ENCODE measurements around the gene SMIM15. TPM values are rescaled to one million over a fixed set of nuclear protein-coding genes. Genes with fewer than 3 reads are reported as not detected.

SMIM15 gene
- total and polyA plus RNA-seq, 5 donors from 2014 or later: 15.9 to 73.1 (median 44.1) TPM

DNA sequence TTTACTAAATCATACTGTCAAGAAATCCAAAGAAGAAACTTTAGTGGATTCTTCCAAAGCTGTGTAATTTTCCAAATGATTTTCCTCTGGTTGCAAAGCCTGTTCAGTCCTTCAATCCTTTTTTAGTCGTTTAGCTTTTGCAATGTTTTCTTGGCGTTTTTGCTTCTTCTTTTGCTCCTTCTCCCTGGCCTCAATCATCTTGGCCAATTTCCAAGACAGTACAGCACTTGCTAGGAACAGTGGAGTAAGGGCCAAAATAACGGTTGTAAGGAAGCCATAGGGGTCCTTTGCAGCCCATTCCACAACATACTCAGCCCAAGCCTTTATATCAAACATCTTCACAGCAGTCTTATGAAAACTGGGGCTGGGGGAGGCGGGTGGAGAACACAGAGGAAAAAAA, 2.4 kb downstream of the SMIM15 start:
- no peak overlapping the region for H3K4me3 ChIP-seq (ENCODE audit: low read depth, low read length)
- peaks cover 26 to 54% (median 43%) of the 10 kb centered on the region in 4 donors for H3K4me1 Mint-ChIP-seq
- H3K4me1 ChIP-seq (ENCODE audit: control insufficient read depth, insufficient read depth, low read length, poor library complexity, severe bottlenecking): peaks cover 21% of the 10 kb centered on the region
- H3K36me3 Mint-ChIP-seq: peaks cover 37% of the 10 kb centered on the region
- no peak for ATAC-seq (ENCODE audit: low read depth in 2 of 2)
- H3K27me3 Mint-ChIP-seq: no peaks in the 10 kb centered on the region
- no peaks in the 10 kb centered on the region for H3K27me3 ChIP-seq (ENCODE audit: control insufficient read depth, insufficient read depth, low read length)
- H3K4me3 Mint-ChIP-seq: peak overlapping the region in 3 of 4 donors; percentile 64 to 83 (median 70)
- H3K9me3 ChIP-seq (ENCODE audit: control insufficient read depth in 2 of 2, low read length in 2 of 2): peaks cover 0 to 5% of the 10 kb centered on the region in 2 experiments
- H3K27ac ChIP-seq (ENCODE audit: insufficient read depth, low read length, poor library complexity, severe bottlenecking): no peak overlapping the region
- no peak overlapping the region for H3K27ac Mint-ChIP-seq
- H3K9me3 Mint-ChIP-seq: peaks cover 0 to 9% (median 6%) of the 10 kb centered on the region in 7 donors
- peaks cover 33% of the 10 kb centered on the region for H3K36me3 ChIP-seq (ENCODE audit: control insufficient read depth, insufficient read depth, low read length)
- no peak for DNase-seq

- H3K27ac Mint-ChIP-seq: no peak overlapping the region
- Histone ChIP-seq H3K27me3 (ENCODE audit: control insufficient read depth, insufficient read depth, low read length) (no peaks in the 10 kb centered on the region), H3K4me3 (ENCODE audit: low read depth, low read length) (no peak overlapping the region), H3K27ac (ENCODE audit: insufficient read depth, low read length, poor library complexity, severe bottlenecking) (no peak overlapping the region), H3K9me3 (ENCODE audit: control insufficient read depth in 2 of 2, low read length in 2 of 2) (peaks cover 0 to 5% of the 10 kb centered on the region in 2 experiments), H3K36me3 (ENCODE audit: control insufficient read depth, insufficient read depth, low read length) (peaks cover 33% of the 10 kb centered on the region), H3K4me1 (ENCODE audit: control insufficient read depth, insufficient read depth, low read length, poor library complexity, severe bottlenecking) (peaks cover 21% of the 10 kb centered on the region)
- peaks cover 39% of the 10 kb centered on the region for H3K36me3 Mint-ChIP-seq
- DNase-seq (no peak), ATAC-seq (ENCODE audit: low read depth in 2 of 2) (no peak)
- H3K9me3 Mint-ChIP-seq: peaks cover 0 to 15% (median 5%) of the 10 kb centered on the region in 7 donors
- peaks cover 23 to 54% (median 43%) of the 10 kb centered on the region in 4 donors for H3K4me1 Mint-ChIP-seq
- peak overlapping the region in 2 of 4 donors; percentile 32 to 83 for H3K4me3 Mint-ChIP-seq
- H3K27me3 Mint-ChIP-seq: no peaks in the 10 kb centered on the region
These were observed 3.2 kb downstream of the SMIM15 start for GRCh38 chr5:61159070-61159469.

DNA sequence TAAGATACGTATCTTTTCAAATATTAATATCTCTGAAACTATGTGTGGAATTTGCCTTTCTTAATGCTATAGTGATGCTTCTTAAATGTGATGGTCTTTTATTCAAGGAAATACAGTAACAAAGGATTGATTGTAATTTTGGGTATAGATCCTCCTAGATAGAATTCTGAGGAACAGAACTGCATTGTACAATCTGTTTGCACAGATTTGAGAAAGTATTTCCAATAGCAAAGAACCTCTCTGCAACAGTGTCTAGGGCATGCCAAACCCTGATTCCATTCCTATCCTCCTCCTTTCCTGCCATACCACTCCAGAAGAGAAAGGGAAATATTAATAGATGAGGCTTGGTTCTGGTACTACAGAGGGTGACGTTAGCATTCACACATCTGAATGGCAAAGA, 10.4 kb downstream of the SMIM15 start:
- Mint-ChIP-seq H3K27me3 (no peaks in the 10 kb centered on the region), H3K9me3 (peaks cover 0 to 25% (median 6%) of the 10 kb centered on the region in 7 donors), H3K36me3 (peaks cover 19% of the 10 kb centered on the region), H3K4me1 (peaks cover 0 to 3% (median 0%) of the 10 kb centered on the region in 4 donors), H3K27ac (no peak overlapping the region), H3K4me3 (no peak overlapping the region)
- no peak overlapping the region for H3K4me3 ChIP-seq (ENCODE audit: low read depth, low read length)
- no peaks in the 10 kb centered on the region for H3K27me3 ChIP-seq (ENCODE audit: control insufficient read depth, insufficient read depth, low read length)
- H3K4me1 ChIP-seq (ENCODE audit: control insufficient read depth, insufficient read depth, low read length, poor library complexity, severe bottlenecking): no peaks in the 10 kb centered on the region
- ATAC-seq (ENCODE audit: low read depth in 2 of 2) (no peak), DNase-seq (no peak)
- no peak overlapping the region for H3K27ac ChIP-seq (ENCODE audit: insufficient read depth, low read length, poor library complexity, severe bottlenecking)
- no peaks in the 10 kb centered on the region for H3K36me3 ChIP-seq (ENCODE audit: control insufficient read depth, insufficient read depth, low read length)
- peaks cover 0 to 6% of the 10 kb centered on the region in 2 experiments for H3K9me3 ChIP-seq (ENCODE audit: control insufficient read depth in 2 of 2, low read length in 2 of 2)

DNA sequence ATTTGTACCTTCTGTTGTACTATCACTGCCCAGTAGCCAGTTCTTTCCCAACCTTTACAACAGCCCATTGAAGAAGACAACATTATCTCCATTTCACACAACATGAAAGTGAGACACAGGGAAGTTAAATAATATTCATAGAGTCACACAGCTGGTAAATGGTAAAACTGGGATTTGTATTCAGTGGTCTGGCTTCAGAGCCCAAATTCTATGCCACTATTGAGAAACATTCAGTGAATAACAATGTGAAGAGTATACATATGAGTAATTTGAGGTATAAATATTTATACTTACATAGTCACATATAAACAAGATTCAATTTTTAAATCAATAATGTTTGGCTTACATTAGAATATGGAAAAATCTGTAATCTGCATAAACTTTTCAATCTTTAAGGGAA, 13.8 kb downstream of the SMIM15 start:
- Mint-ChIP-seq H3K4me3 (no peak overlapping the region), H3K27me3 (no peaks in the 10 kb centered on the region), H3K4me1 (peaks cover 0 to 3% (median under 1%) of the 10 kb centered on the region in 4 donors), H3K36me3 (peaks cover 12% of the 10 kb centered on the region), H3K27ac (no peak overlapping the region), H3K9me3 (peaks cover 0 to 13% (median 1%) of the 10 kb centered on the region in 7 donors)
- Histone ChIP-seq H3K27ac (ENCODE audit: insufficient read depth, low read length, poor library complexity, severe bottlenecking) (no peak overlapping the region), H3K9me3 (ENCODE audit: control insufficient read depth in 2 of 2, low read length in 2 of 2) (peaks cover 0 to 2% of the 10 kb centered on the region in 2 experiments), H3K4me1 (ENCODE audit: control insufficient read depth, insufficient read depth, low read length, poor library complexity, severe bottlenecking) (no peaks in the 10 kb centered on the region), H3K27me3 (ENCODE audit: control insufficient read depth, insufficient read depth, low read length) (no peaks in the 10 kb centered on the region), H3K4me3 (ENCODE audit: low read depth, low read length) (no peak overlapping the region), H3K36me3 (ENCODE audit: control insufficient read depth, insufficient read depth, low read length) (no peaks in the 10 kb centered on the region)
- ATAC-seq (ENCODE audit: low read depth in 2 of 2) (no peak), DNase-seq (no peak)

DNA sequence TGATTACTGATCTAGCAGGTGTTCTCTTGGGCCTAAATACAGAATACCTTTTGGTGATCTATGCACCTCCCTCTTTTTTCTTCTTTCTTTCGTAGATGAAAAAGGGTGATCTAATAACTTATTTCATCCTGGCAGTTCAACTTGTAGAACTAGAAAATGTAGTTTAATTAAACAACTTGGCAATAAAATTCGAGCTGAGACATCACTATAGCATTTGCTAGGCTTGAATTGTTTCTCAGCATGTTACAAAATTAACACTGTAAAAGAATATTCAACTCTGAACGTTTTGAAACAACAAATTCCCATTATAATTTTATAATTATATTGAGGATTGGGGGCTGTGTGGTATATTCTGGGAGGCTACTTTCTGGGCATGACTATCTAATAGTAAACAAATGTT, 19.5 kb downstream of the SMIM15 start:
- H3K4me1 Mint-ChIP-seq: peaks cover 0 to 1% (median 0%) of the 10 kb centered on the region in 4 donors
- no peak overlapping the region for H3K27ac Mint-ChIP-seq
- Histone ChIP-seq H3K36me3 (ENCODE audit: control insufficient read depth, insufficient read depth, low read length) (no peaks in the 10 kb centered on the region), H3K27ac (ENCODE audit: insufficient read depth, low read length, poor library complexity, severe bottlenecking) (no peak overlapping the region), H3K9me3 (ENCODE audit: control insufficient read depth in 2 of 2, low read length in 2 of 2) (no peaks in the 10 kb centered on the region), H3K27me3 (ENCODE audit: control insufficient read depth, insufficient read depth, low read length) (no peaks in the 10 kb centered on the region), H3K4me1 (ENCODE audit: control insufficient read depth, insufficient read depth, low read length, poor library complexity, severe bottlenecking) (no peaks in the 10 kb centered on the region), H3K4me3 (ENCODE audit: low read depth, low read length) (no peak overlapping the region)
- no peak for ATAC-seq (ENCODE audit: low read depth in 2 of 2)
- H3K27me3 Mint-ChIP-seq: no peaks in the 10 kb centered on the region
- H3K36me3 Mint-ChIP-seq: peaks cover 5% of the 10 kb centered on the region
- H3K4me3 Mint-ChIP-seq: no peak overlapping the region
- DNase-seq: no peak
- H3K9me3 Mint-ChIP-seq: peaks cover 0 to 9% (median 0%) of the 10 kb centered on the region in 7 donors

DNA sequence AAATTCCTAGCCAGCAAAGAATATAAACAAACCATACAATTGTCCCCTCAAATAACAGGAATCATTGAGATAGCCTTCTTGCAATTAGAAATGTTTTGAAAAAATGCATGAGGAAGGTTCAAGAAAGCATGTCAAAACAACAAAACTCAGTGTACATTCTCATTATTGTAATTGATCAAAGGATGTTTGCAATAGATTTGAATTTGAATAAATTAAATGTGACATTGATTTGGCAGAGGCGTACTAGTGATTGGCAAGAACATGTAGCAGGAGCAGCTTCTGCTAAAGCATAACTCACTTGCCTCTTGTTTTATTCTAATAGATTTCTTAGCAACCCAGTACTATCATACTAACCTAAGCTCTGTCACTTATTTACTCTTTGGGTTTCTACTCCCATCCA, 19.9 kb downstream of the SMIM15 start:
- ATAC-seq (ENCODE audit: low read depth in 2 of 2): no peak
- H3K4me3 ChIP-seq (ENCODE audit: low read depth, low read length): no peak overlapping the region
- H3K36me3 ChIP-seq (ENCODE audit: control insufficient read depth, insufficient read depth, low read length): no peaks in the 10 kb centered on the region
- Mint-ChIP-seq H3K27ac (no peak overlapping the region), H3K36me3 (peaks cover 5% of the 10 kb centered on the region), H3K4me3 (no peak overlapping the region), H3K4me1 (peaks cover 0 to 2% (median under 1%) of the 10 kb centered on the region in 4 donors), H3K27me3 (no peaks in the 10 kb centered on the region), H3K9me3 (peaks cover 0 to 9% (median 0%) of the 10 kb centered on the region in 7 donors)
- no peak overlapping the region for H3K27ac ChIP-seq (ENCODE audit: insufficient read depth, low read length, poor library complexity, severe bottlenecking)
- no peak for DNase-seq
- H3K27me3 ChIP-seq (ENCODE audit: control insufficient read depth, insufficient read depth, low read length): no peaks in the 10 kb centered on the region
- H3K9me3 ChIP-seq (ENCODE audit: control insufficient read depth in 2 of 2, low read length in 2 of 2): no peaks in the 10 kb centered on the region
- no peaks in the 10 kb centered on the region for H3K4me1 ChIP-seq (ENCODE audit: control insufficient read depth, insufficient read depth, low read length, poor library complexity, severe bottlenecking)

DNA sequence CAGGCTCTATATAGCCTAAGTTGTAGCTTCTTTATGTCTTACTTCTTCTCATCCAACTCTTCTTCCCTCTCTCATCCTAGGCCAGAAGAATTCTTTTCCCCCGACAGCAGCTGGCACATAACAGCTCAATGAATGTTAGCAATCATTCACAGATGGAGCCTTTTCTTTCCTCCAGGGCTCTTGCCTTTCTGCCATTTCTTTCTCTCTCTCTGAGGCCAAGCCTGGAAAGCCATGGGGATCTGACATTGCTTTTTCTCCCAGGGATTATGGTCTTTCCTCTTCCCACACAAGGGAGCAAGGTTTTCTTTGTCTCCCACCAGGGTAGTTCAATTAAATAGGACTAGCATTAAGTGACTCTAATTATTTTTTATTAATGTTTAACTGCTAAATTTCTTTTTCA, 20.5 kb downstream of the SMIM15 start:
- H3K27me3 Mint-ChIP-seq: no peaks in the 10 kb centered on the region
- no peak for DNase-seq
- Histone ChIP-seq H3K4me3 (ENCODE audit: low read depth, low read length) (no peak overlapping the region), H3K9me3 (ENCODE audit: control insufficient read depth in 2 of 2, low read length in 2 of 2) (no peaks in the 10 kb centered on the region), H3K4me1 (ENCODE audit: control insufficient read depth, insufficient read depth, low read length, poor library complexity, severe bottlenecking) (no peaks in the 10 kb centered on the region), H3K27me3 (ENCODE audit: control insufficient read depth, insufficient read depth, low read length) (no peaks in the 10 kb centered on the region), H3K36me3 (ENCODE audit: control insufficient read depth, insufficient read depth, low read length) (no peaks in the 10 kb centered on the region), H3K27ac (ENCODE audit: insufficient read depth, low read length, poor library complexity, severe bottlenecking) (no peak overlapping the region)
- peaks cover 0 to 8% (median 0%) of the 10 kb centered on the region in 7 donors for H3K9me3 Mint-ChIP-seq
- no peak for ATAC-seq (ENCODE audit: low read depth in 2 of 2)
- H3K36me3 Mint-ChIP-seq: peaks cover 4% of the 10 kb centered on the region
- H3K4me1 Mint-ChIP-seq: peaks cover 0 to 4% (median 2%) of the 10 kb centered on the region in 4 donors
- no peak overlapping the region for H3K27ac Mint-ChIP-seq
- H3K4me3 Mint-ChIP-seq: no peak overlapping the region

GRCh38 chr5:61139931-61140330, 22.3 kb downstream of the SMIM15 start:
- no peak overlapping the region for H3K27ac Mint-ChIP-seq
- H3K36me3 ChIP-seq (ENCODE audit: control insufficient read depth, insufficient read depth, low read length): no peaks in the 10 kb centered on the region
- no peak overlapping the region for H3K27ac ChIP-seq (ENCODE audit: insufficient read depth, low read length, poor library complexity, severe bottlenecking)
- H3K4me3 Mint-ChIP-seq: no peak overlapping the region
- no peak for ATAC-seq (ENCODE audit: low read depth in 2 of 2)
- no peaks in the 10 kb centered on the region for H3K4me1 ChIP-seq (ENCODE audit: control insufficient read depth, insufficient read depth, low read length, poor library complexity, severe bottlenecking)
- H3K27me3 ChIP-seq (ENCODE audit: control insufficient read depth, insufficient read depth, low read length): no peaks in the 10 kb centered on the region
- H3K9me3 Mint-ChIP-seq: peaks cover 0 to 1% (median 0%) of the 10 kb centered on the region in 7 donors
- H3K4me3 ChIP-seq (ENCODE audit: low read depth, low read length): no peak overlapping the region
- no peaks in the 10 kb centered on the region for H3K27me3 Mint-ChIP-seq
- no peaks in the 10 kb centered on the region for H3K9me3 ChIP-seq (ENCODE audit: control insufficient read depth in 2 of 2, low read length in 2 of 2)
- H3K36me3 Mint-ChIP-seq: no peaks in the 10 kb centered on the region
- peaks cover 0 to 4% (median 1%) of the 10 kb centered on the region in 4 donors for H3K4me1 Mint-ChIP-seq
- DNase-seq: no peak
